SU-DHL-6 (cell line): ENCODE data around the gene UBAC2.

ENCODE experiments used
- H2AFZ ChIP-seq: fragments of 200-600 bp; sonication (generic); 2 replicates; pipeline ENCODE4 v1.6.1; 2014; ENCODE audit warnings: low read depth, mild to moderate bottlenecking, moderate library complexity, mixed read lengths, antibody characterized with exemption, low read length; ENCODE audit not compliant: severe bottlenecking
- H3F3A ChIP-seq: fragments of 200-600 bp; shearing (Covaris generic); 2 replicates; pipeline ENCODE4 v1.6.0; 2016; ENCODE audit warnings: antibody characterized with exemption, mild to moderate bottlenecking; ENCODE audit not compliant: insufficient read depth
- H3K27ac ChIP-seq: fragments of 200-600 bp; sonication (generic); 2 replicates; pipeline ENCODE4 v1.5.1; 2016; ENCODE audit warnings: low read depth, mild to moderate bottlenecking, low read length, moderate library complexity, mixed read lengths
- H3K27me3 ChIP-seq: fragments of 200-600 bp; sonication (generic), shearing (Covaris generic); 2 replicates; pipeline ENCODE4 v1.6.0; 2014; ENCODE audit warnings: mild to moderate bottlenecking, low read length
- H3K36me3 ChIP-seq: fragments of 200-600 bp; sonication (generic); 2 replicates; pipeline ENCODE4 v1.6.1; 2014; ENCODE audit warnings: mild to moderate bottlenecking, low read length, mixed read lengths
- H3K4me2 ChIP-seq: fragments of 300-600, 200-600 bp; shearing (Covaris generic), sonication (generic); 2 replicates; pipeline ENCODE4 v1.6.0; 2014; ENCODE audit warnings: low read length, low read depth, mild to moderate bottlenecking; ENCODE audit not compliant: poor library complexity, severe bottlenecking
- H3K4me3 ChIP-seq: fragments of 200-600 bp; sonication (generic); 2 replicates; pipeline ENCODE4 v1.5.1; 2014; ENCODE audit warnings: antibody characterized with exemption, low read length, mild to moderate bottlenecking, mixed read lengths; ENCODE audit not compliant: insufficient read depth, poor library complexity, severe bottlenecking
- H3K79me2 ChIP-seq: fragments of 200-600 bp; sonication (generic); 2 replicates; pipeline ENCODE4 v1.6.1; 2014; ENCODE audit warnings: mild to moderate bottlenecking, low read length, moderate library complexity; ENCODE audit not compliant: insufficient read depth
- H3K9ac ChIP-seq: fragments of 200-600 bp; sonication (generic); 2 replicates; pipeline ENCODE4 v1.7.0; 2014; ENCODE audit warnings: mild to moderate bottlenecking, low read length
- H3K9me2 ChIP-seq: fragments of 200-600 bp; sonication (generic); replicated peaks from 2 replicates; pipeline ENCODE4 v1.6.1; 2014; ENCODE audit warnings: low read length; ENCODE audit not compliant: insufficient read depth
- H3K9me3 ChIP-seq: fragments of 200-600 bp; sonication (generic); 2 replicates; pipeline ENCODE4 v1.6.1; 2014; ENCODE audit warnings: low read length, mixed read lengths; ENCODE audit not compliant: insufficient read depth
- H4K20me1 ChIP-seq: fragments of 200-600 bp; sonication (generic); 2 replicates; pipeline ENCODE4 v1.6.1; 2014; ENCODE audit warnings: low read depth, mild to moderate bottlenecking, antibody characterized with exemption, low read length, moderate library complexity, mixed read lengths
- CTCF ChIP-seq: fragments of 200-600 bp; sonication (generic); IDR thresholded peaks from one replicate; pipeline ENCODE4 v1.5.1; 2017; ENCODE audit warnings: antibody characterized with exemption, mild to moderate bottlenecking, low read length, moderate library complexity; ENCODE audit not compliant: insufficient read depth, poor library complexity, severe bottlenecking
- EZH2phosphoT487 ChIP-seq: fragments of 200-600 bp; sonication (generic), shearing (Covaris generic); conservative IDR thresholded peaks from 2 replicates; pipeline ENCODE4 v1.6.1; 2018; ENCODE audit warnings: mild to moderate bottlenecking, antibody characterized with exemption, low read length, moderate library complexity, mixed read lengths

The UBAC2 gene

GRCh38 chr13:99268822-99269221 is 68.2 kb downstream of the UBAC2 start:
- Histone ChIP-seq H3K79me2 (no peaks in the 10 kb centered on the region), H2AFZ (no peak overlapping the region), H3F3A (peaks cover 10% of the 10 kb centered on the region), H3K27ac (no peak overlapping the region), H3K27me3 (no peaks in the 10 kb centered on the region), H3K9me2 (no peaks in the 10 kb centered on the region), H3K4me2 (no peak overlapping the region), H3K9ac (no peak overlapping the region), H3K9me3 (no peaks in the 10 kb centered on the region), H4K20me1 (0 out of 2 replicates have a peak, but pooled peaks cover 3% of the 10 kb centered on the region), H3K4me3 (no peak overlapping the region), H3K36me3 (no peaks in the 10 kb centered on the region)
- TF ChIP-seq EZH2phosphoT487 = no peak
- no peak for TF ChIP-seq CTCF

- no peak overlapping the region for H3K27ac ChIP-seq
- no peak overlapping the region for H3K4me3 ChIP-seq
- no peak overlapping the region for H2AFZ ChIP-seq
- H3K36me3 ChIP-seq = no peaks in the 10 kb centered on the region
- H3K9me3 ChIP-seq = no peaks in the 10 kb centered on the region
- no peaks in the 10 kb centered on the region for H3K79me2 ChIP-seq
- peaks cover 7% of the 10 kb centered on the region; the same call in 1 of the 2 replicates for H4K20me1 ChIP-seq
- H3K9me2 ChIP-seq = no peaks in the 10 kb centered on the region
- H3K4me2 ChIP-seq = no peak overlapping the region
- H3K9ac ChIP-seq = no peak overlapping the region
- TF ChIP-seq CTCF (peak; percentile 56), EZH2phosphoT487 (no peak)
- no peaks in the 10 kb centered on the region for H3K27me3 ChIP-seq
- peaks cover 8% of the 10 kb centered on the region for H3F3A ChIP-seq
These were observed 69.1 kb downstream of the UBAC2 start for GRCh38 chr13:99269627-99270241.

- no peak overlapping the region for H3K27ac ChIP-seq
- no peak overlapping the region for H3K4me2 ChIP-seq
- H3K79me2 ChIP-seq = no peaks in the 10 kb centered on the region
- H3K4me3 ChIP-seq = no peak overlapping the region
- no peaks in the 10 kb centered on the region for H3K27me3 ChIP-seq
- peaks cover 3% of the 10 kb centered on the region; the same call in 1 of the 2 replicates for H4K20me1 ChIP-seq
- TF ChIP-seq CTCF (no peak), EZH2phosphoT487 (no peak)
- no peak overlapping the region for H2AFZ ChIP-seq
- 0 out of 2 replicates have a peak, but pooled peaks cover under 1% of the 10 kb centered on the region for H3F3A ChIP-seq
- no peaks in the 10 kb centered on the region for H3K9me2 ChIP-seq
- H3K36me3 ChIP-seq = no peaks in the 10 kb centered on the region
- H3K9ac ChIP-seq = no peak overlapping the region
- no peaks in the 10 kb centered on the region for H3K9me3 ChIP-seq
These were observed 69.9 kb downstream of the UBAC2 start for GRCh38 chr13:99270518-99270917.
